K562 (cell line): Measurements from ENCODE around the gene BNIP2. TPM values are rescaled to one million over a fixed set of nuclear protein-coding genes. Genes with fewer than 3 reads are reported as not detected.

Experiments
- BHLHE40 ChIP-seq: IDR thresholded peaks from 2 replicates; pipeline ENCODE4 v1.6.1; 2011; ENCODE audit warnings: low read length, improper control_type of control experiment
- CEBPB ChIP-seq: fragments of 450-650 bp; IDR thresholded peaks from 2 replicates; pipeline ENCODE4 v1.6.1; 2016; ENCODE audit warnings: missing genetic modification characterization, missing compliant biosample characterization
- CHD2 ChIP-seq: IDR thresholded peaks from 2 replicates; pipeline ENCODE4 v1.6.1; 2011; ENCODE audit warnings: low read depth, low read length
- E2F3 ChIP-seq: fragments of 250-450 bp; sonication (Bioruptor Pico); IDR thresholded peaks from 2 replicates; pipeline ENCODE4 v1.4.0; 2020; ENCODE audit warnings: mild to moderate bottlenecking
- FOSL1 ChIP-seq: fragments of 200-800 bp; sonication (Bioruptor generic); conservative IDR thresholded peaks from 2 replicates; pipeline ENCODE4 v1.6.1; 2016; ENCODE audit warnings: missing genetic modification characterization, missing compliant biosample characterization
- ILF3 ChIP-seq: fragments of 450-650 bp; IDR thresholded peaks from 2 replicates; pipeline ENCODE4 v1.6.1; 2018; ENCODE audit warnings: antibody characterized with exemption, mild to moderate bottlenecking, moderate library complexity, borderline replicate concordance
- JUND ChIP-seq, 2 experiments: IDR thresholded peaks; 2 replicates in 1 of 2; 3 replicates in 1 of 2; pipeline ENCODE4 v1.6.1; 2011; ENCODE audit warnings: borderline replicate concordance in 2 of 2, low read depth in 2 of 2, low read length in 2 of 2, improper control_type of control experiment in 1 of 2, missing biosample characterization in 1 of 2, missing genetic modification characterization in 1 of 2, missing genetic modification reagents in 1 of 2
- KHSRP ChIP-seq: fragments of 450-650 bp; IDR thresholded peaks from 2 replicates; pipeline ENCODE4 v1.6.1; 2017
- MXI1 ChIP-seq: IDR thresholded peaks from 2 replicates; pipeline ENCODE4 v1.6.1; 2011; ENCODE audit warnings: low read depth, mild to moderate bottlenecking, improper control_type of control experiment, low read length
- NR4A1 ChIP-seq, 2 experiments: fragments of 250-450 bp in 1 of 2; fragments of 450-650 bp in 1 of 2; sonication (Bioruptor Pico) in 1 of 2; IDR thresholded peaks; 2 replicates each; pipeline versions ENCODE4 v1.4.0 to v1.6.1; 2016 to 2020; ENCODE audit warnings: mild to moderate bottlenecking in 2 of 2, missing compliant biosample characterization in 1 of 2, missing genetic modification characterization in 1 of 2, moderate library complexity in 1 of 2
- POLR2G ChIP-seq: fragments of 200-400 bp; formaldehyde crosslinking; IDR thresholded peaks from 2 replicates; pipeline ENCODE4 v1.6.1; 2017; ENCODE audit warnings: low read depth, mild to moderate bottlenecking, antibody characterized with exemption, low read length, moderate library complexity
- RBM15 ChIP-seq: fragments of 200-400 bp; formaldehyde crosslinking; IDR thresholded peaks from 2 replicates; pipeline ENCODE4 v1.6.1; 2018; ENCODE audit warnings: mild to moderate bottlenecking, low read length, moderate library complexity; ENCODE audit not compliant: insufficient read depth
- SMARCE1 ChIP-seq: fragments of 450-650 bp; IDR thresholded peaks from 2 replicates; pipeline ENCODE4 v1.7.1; 2016; ENCODE audit warnings: mild to moderate bottlenecking
- SRSF9 ChIP-seq: fragments of 200-400 bp; formaldehyde crosslinking; IDR thresholded peaks from 2 replicates; pipeline ENCODE4 v1.6.1; 2017; ENCODE audit warnings: low read depth, low read length, borderline replicate concordance
- XRCC5 ChIP-seq: fragments of 200-400 bp; formaldehyde crosslinking; IDR thresholded peaks from 2 replicates; pipeline ENCODE4 v1.6.1; 2017; ENCODE audit warnings: low read depth, mild to moderate bottlenecking, low read length
- ZC3H11A ChIP-seq: IDR thresholded peaks from 2 replicates; pipeline ENCODE4 v1.6.1; 2012; ENCODE audit warnings: low read depth, low read length, improper control_type of control experiment
- ZNF12 ChIP-seq: sonication (generic); formaldehyde crosslinking; IDR thresholded peaks from 2 replicates; pipeline ENCODE4 v1.4.0; 2020; ENCODE audit warnings: mild to moderate bottlenecking, missing genetic modification reagents
- polyA plus RNA-seq, 8 experiments: library from polyadenylated mRNA; depleted of rRNA in 4 of 8; stranded (reverse) in 5 of 8; unstranded in 3 of 8; fragments of >200 nt; fragmentation: Nextera tagmentation in 2 of 8; fragmentation: Illumina TruSeq in 1 of 8; extraction: Ambion mirVana in 2 of 8; extraction: Trizol in 1 of 8; gene quantifications; 2 replicates each; pipeline versions ENCODE4 v1.2.1 to v1.2.3, GENCODE V29; 2011 to 2014; ENCODE audit warnings: inconsistent platforms in 1 of 8, missing spikeins in 1 of 8
- total RNA-seq, 7 experiments: library from RNA; depleted of rRNA in 6 of 7; stranded (reverse); fragments of >200 nt in 6 of 7; fragmentation: Illumina TruSeq in 2 of 7; extraction: Trizol in 2 of 7; gene quantifications; 2 replicates each; pipeline versions ENCODE4 v1.2.1 to v1.2.3, GENCODE V29; 2011 to 2021; ENCODE audit warnings: low replicate concordance in 1 of 7
- TF ChIP-seq, protein P1 (sequence below): sonication (generic); formaldehyde crosslinking; IDR thresholded peaks from 2 replicates; pipeline ENCODE4 v1.8.0; 2023; ENCODE audit warnings: mild to moderate bottlenecking, missing genetic modification reagents
- TF ChIP-seq, protein P2 (sequence below): sonication (generic); formaldehyde crosslinking; IDR thresholded peaks from 2 replicates; pipeline ENCODE4 v1.8.1; 2023; ENCODE audit warnings: mild to moderate bottlenecking, missing genetic modification reagents
- TF ChIP-seq, protein P3 (sequence below), 2 experiments: IDR thresholded peaks; 2 replicates each; pipeline ENCODE4 v1.6.1; 2011; ENCODE audit warnings: borderline replicate concordance in 1 of 2, control low read depth in 1 of 2, low read depth in 1 of 2, low read length in 1 of 2, mild to moderate bottlenecking in 1 of 2, mixed read lengths in 1 of 2, moderate library complexity in 1 of 2; ENCODE audit not compliant: insufficient read depth in 1 of 2, insufficient read length in 1 of 2, poor library complexity in 1 of 2, severe bottlenecking in 1 of 2; ENCODE audit errors: extremely low read depth in 1 of 2

The BNIP2 gene
- total and polyA plus RNA-seq, 9 of the 15 experiments (the other 6 are each of a cell fraction or from before 2014, with no cell fraction given): 19.6 to 88.0 (median 52.5) TPM

DNA sequence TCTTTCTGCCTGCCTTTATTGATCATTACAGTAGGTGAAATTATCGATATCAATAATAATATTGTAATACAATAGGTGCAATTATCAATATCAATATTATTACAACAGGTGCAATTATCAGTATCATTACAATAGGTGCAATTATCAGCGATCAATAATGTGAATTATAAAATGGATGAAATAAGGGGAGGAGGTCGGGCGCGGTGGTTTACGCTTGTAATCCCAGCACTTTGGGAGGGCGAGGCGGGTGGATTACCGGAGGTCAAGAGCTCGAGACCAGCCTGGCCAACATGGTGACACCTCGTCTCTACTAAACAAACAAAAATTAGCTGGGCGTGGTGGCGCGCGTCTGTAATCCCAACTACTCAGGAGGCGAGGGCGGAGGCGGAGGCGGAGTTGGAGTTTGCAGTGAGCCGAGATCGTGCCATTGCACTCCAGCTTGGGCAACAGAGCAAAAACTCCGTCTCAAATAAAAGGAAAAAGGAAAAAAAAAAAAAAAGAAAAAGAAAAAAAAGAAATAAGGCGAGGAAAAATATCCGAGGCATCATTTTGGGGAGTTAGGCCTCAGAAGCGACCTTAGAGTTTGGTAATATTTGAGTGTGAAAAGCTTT is 611 bp upstream of the BNIP2 start (continued):
- TF ChIP-seq, protein P1, sequence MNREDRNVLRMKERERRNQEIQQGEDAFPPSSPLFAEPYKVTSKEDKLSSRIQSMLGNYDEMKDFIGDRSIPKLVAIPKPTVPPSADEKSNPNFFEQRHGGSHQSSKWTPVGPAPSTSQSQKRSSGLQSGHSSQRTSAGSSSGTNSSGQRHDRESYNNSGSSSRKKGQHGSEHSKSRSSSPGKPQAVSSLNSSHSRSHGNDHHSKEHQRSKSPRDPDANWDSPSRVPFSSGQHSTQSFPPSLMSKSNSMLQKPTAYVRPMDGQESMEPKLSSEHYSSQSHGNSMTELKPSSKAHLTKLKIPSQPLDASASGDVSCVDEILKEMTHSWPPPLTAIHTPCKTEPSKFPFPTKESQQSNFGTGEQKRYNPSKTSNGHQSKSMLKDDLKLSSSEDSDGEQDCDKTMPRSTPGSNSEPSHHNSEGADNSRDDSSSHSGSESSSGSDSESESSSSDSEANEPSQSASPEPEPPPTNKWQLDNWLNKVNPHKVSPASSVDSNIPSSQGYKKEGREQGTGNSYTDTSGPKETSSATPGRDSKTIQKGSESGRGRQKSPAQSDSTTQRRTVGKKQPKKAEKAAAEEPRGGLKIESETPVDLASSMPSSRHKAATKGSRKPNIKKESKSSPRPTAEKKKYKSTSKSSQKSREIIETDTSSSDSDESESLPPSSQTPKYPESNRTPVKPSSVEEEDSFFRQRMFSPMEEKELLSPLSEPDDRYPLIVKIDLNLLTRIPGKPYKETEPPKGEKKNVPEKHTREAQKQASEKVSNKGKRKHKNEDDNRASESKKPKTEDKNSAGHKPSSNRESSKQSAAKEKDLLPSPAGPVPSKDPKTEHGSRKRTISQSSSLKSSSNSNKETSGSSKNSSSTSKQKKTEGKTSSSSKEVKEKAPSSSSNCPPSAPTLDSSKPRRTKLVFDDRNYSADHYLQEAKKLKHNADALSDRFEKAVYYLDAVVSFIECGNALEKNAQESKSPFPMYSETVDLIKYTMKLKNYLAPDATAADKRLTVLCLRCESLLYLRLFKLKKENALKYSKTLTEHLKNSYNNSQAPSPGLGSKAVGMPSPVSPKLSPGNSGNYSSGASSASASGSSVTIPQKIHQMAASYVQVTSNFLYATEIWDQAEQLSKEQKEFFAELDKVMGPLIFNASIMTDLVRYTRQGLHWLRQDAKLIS (CRISPR knock-in tag): no peak
- TF ChIP-seq BHLHE40 (peak; percentile 6; the same call in 1 of the 2 replicates), JUND (IDR thresholded peaks at IDR 0.05; ENCODE audit: borderline replicate concordance, low read depth, low read length) (no peak), JUND (tag; IDR thresholded peaks at IDR 0.05; ENCODE audit: borderline replicate concordance, low read depth, low read length) (no peak; the same call in 2 of the 3 replicates), ZC3H11A (no peak), MXI1 (no peak), POLR2G (no peak), ZNF12 (no peak), SRSF9 (no peak), E2F3 (CRISPR knock-in tag) (no peak), ILF3 (no peak), NR4A1 (CRISPR knock-in tag; IDR thresholded peaks at IDR 0.05) (no peak), NR4A1 (tag; IDR thresholded peaks at IDR 0.05) (no peak), CHD2 (no peak), KHSRP (no peak), FOSL1 (tag) (no peak; the same call in 1 of the 2 replicates), XRCC5 (no peak), CEBPB (tag) (no peak), RBM15 (no peak), SMARCE1 (peak; percentile 34; the same call in 1 of the 2 replicates)
- TF ChIP-seq, protein P2, sequence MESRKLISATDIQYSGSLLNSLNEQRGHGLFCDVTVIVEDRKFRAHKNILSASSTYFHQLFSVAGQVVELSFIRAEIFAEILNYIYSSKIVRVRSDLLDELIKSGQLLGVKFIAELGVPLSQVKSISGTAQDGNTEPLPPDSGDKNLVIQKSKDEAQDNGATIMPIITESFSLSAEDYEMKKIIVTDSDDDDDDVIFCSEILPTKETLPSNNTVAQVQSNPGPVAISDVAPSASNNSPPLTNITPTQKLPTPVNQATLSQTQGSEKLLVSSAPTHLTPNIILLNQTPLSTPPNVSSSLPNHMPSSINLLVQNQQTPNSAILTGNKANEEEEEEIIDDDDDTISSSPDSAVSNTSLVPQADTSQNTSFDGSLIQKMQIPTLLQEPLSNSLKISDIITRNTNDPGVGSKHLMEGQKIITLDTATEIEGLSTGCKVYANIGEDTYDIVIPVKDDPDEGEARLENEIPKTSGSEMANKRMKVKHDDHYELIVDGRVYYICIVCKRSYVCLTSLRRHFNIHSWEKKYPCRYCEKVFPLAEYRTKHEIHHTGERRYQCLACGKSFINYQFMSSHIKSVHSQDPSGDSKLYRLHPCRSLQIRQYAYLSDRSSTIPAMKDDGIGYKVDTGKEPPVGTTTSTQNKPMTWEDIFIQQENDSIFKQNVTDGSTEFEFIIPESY (CRISPR knock-in tag): no peak
- TF ChIP-seq, protein P3, sequence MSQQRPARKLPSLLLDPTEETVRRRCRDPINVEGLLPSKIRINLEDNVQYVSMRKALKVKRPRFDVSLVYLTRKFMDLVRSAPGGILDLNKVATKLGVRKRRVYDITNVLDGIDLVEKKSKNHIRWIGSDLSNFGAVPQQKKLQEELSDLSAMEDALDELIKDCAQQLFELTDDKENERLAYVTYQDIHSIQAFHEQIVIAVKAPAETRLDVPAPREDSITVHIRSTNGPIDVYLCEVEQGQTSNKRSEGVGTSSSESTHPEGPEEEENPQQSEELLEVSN (IDR thresholded peaks at IDR 0.05; ENCODE audit: borderline replicate concordance in 1 of 2, extremely low read depth in 1 of 2, insufficient read depth in 1 of 2, insufficient read length in 1 of 2, low read depth in 1 of 2, low read length in 1 of 2, poor library complexity in 1 of 2, severe bottlenecking in 1 of 2): peak in 1 of 2 experiments; percentile 16
